AG08396 (cell line): ENCODE measurements around the gene SSH2.
"Not testable (repeated sequence)": the region's sequence is repeated elsewhere in the genome, so short reads cannot be mapped to it uniquely, and the experiment has no call there.

Experiments
- DNase-seq: peaks from one replicate; pipeline ENCODE4 v3.0.0; 2012; ENCODE audit warnings: low spot score, mixed read lengths

Gene SSH2

DNA sequence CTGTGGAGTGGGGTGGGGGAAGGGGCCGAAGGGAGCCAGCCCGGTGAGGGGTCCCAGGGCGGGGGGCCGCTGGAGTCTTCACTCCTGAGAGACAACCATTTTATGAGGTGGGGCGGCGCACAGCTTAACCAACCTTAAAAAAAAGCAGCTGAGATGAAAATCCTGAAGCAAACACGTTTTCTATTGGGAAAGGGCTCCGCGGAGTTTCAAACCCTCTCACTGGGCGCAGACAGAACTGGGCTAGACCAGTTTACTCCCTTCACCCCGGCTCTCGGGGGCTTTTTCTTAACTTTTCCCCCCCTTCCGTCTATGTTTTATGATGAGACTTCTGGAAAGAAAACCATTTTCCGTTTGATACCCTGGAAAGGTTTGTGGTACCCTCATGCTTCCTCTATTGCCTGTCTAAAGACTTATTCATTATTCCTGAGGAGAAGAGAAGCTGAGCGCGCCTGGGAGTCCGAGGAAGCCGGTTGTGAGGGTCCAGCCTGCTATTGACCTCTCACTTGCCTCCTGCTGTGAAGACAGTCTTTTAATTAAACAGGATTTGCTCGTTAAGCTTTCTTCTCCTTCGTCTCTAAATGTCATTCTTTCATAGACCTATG lies 482 bp upstream of the SSH2 start:
- peak; percentile 10 for DNase-seq

DNA sequence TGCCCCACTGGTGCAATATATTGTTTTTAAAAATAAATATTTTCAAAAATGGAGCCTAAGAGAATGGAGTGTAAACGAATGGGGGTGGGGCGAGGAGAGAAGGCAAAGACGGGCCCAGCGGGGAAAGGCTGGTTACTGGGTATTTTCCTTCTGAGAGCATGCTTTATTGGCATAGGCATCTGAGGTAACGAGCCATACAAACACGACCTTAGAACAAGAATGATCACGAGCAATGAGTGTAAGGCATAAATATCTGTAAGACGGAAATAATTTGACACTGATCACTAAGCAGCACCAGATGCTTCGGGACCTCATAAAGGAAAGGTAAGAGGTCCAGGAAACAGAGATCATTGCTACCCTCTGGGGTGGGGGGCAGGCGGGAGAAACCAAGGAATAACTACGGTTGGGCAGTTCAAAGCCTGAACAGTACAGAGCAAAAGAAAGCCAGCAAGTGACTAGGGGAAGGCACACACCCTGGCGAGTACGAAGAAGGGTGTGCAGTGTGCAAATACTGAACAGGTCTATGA lies 959 bp downstream of the SSH2 start:
- peak; percentile 12 for DNase-seq

DNA sequence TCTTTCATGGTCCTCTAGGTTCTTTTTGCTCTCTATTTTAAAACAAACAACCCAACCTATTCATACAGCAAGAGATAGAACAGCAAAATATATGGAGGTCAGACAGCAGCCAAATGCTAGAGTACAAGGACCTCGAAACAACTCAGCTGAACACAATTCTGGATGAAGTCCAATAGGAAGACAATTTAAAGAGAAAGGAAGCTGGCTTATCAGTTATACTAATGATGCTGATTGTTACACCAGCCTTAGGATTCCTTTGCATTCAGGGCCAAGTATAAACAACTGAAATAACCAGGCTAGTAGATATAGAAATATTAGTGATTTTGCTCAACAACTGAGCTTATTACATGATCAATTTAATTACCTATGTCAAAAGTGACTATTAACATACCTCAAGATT lies 2.5 kb downstream of the SSH2 start:
- no peak for DNase-seq

DNA sequence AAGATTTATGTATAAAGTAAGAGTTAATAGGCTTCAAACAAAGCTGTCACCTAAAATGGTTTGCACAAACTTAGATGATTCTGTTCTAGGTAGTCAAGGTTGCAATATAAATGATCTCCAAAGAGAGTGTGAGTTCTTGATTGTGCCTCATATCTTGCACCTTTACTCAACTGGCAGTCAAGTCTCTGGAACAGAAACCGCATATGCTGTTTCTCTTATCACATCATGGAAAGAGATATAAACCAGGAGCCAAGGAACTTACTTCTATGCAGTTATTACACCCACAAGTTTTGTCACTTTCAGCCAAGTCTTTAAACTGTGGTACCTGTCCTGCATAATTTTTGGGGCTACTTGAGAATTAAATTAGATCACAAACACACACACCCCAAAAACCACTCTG lies 5.2 kb downstream of the SSH2 start:
- DNase-seq: no peak

DNA sequence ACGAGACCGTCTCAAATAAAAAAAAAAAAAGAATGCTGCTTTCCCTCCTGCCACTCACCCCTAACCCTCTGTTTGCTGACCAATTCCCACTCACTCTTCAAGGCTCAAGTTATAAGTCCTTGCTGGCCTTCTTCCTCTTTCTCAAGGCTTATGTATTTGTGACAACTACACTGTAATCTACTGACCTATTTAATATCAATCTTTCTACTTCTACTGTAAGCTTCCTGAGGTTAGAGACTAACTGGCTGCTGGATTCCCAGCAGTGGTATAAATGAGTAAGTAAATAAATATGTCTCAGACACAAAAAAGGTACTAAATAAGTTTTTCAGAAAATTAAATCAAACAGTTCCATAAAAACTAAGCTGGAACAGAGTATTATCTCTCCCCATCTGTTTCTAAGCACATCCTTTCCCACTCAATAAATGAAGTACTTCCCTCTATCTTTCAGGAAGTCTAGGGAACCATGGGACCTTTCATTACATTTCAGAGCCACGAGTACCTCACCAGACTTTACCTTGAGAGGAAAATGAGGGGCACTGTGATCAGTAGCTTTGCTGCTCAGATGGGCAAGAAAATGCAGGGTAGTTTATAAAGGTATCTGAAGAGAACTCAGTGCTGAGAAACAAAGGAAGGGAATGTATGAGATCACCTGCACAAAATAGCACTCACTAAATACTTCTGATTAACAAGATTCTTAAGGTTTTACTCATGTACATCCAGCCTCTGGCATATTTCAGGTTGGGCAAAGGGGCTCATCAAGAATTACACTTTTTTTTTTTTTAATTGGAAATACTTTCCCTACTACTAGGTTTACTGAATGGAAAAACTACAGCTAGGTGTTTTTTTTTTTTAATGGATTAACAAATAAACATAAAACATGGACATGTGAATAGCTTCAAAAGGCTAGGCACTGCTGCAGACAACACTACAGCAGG lies 10.8 kb downstream of the SSH2 start:
- DNase-seq: peak; percentile 10

DNA sequence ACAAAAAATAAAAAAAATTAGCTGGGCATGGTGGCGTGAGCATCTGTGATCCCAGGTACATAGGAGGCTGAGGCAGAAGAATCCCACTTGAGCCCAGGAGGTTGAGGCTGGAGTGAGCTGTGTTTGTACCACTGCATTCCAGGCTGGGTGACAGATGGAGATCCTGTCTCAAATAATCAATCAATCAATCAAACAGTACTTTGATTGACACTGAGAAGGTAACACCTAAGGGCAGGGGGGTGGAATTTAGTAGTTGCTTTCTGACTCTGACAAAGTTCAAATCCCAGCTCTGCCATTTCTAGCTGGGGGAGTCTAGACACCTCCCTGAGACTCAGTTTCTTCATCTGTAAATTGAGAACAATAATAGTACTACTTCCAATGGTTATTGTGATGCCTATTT lies 12.0 kb downstream of the SSH2 start:
- DNase-seq: no peak

DNA sequence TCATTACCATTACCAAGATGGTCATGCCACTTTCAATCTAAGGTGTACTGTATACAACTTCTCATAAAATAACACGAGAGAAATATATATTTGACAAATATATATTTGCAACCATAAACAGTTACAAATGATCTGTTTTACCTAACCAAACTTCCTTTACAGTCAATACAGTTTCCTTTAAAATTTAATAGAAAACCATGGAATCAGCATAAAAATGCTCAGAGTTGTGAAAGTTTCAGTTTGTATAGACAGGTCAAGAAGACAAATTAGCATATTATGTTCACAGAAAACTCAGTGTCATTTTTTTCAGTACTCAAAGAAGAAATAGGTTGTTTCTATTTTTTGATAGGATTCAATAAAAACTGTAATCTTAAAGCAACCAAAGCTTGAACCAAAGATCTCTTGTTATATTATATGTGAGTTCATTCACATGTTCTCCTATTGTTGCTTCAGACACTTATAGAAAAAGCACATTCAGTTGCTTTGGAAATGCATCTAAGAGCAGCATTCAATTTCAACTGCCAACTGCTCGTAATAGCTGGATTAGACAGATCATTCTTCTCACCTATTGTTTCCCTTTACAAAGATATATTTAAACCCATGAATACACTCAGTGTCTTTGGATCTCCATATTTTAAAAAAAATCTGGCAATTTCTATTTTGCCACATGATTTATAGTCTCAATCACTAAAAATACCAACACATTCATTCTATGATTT lies 15.1 kb downstream of the SSH2 start:
- no peak for DNase-seq

DNA sequence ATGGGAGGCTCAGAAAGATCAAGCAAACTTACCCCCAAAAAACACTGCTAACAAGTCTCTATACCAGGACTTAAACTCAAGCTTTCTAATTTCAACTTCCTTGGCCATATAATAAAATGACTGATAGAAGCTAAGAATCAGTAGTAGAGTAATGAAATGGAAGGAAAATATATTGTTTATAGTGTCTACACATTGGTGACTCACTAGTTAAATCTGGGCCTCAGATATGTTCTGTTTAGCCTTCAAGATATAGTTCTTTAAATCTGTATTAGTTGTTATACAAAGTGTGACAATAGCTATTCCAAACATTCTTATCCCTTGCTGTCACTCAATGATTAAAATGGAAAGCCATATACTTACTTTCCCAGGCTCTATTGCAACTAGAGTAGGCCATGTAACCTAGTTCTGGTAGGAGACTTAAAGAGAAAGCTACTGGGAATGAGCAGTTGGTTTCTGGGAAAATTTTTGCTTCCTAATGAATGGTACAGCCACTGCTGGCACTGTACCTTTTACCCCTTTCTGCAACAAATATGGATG lies 18.3 kb downstream of the SSH2 start:
- no peak for DNase-seq

DNA sequence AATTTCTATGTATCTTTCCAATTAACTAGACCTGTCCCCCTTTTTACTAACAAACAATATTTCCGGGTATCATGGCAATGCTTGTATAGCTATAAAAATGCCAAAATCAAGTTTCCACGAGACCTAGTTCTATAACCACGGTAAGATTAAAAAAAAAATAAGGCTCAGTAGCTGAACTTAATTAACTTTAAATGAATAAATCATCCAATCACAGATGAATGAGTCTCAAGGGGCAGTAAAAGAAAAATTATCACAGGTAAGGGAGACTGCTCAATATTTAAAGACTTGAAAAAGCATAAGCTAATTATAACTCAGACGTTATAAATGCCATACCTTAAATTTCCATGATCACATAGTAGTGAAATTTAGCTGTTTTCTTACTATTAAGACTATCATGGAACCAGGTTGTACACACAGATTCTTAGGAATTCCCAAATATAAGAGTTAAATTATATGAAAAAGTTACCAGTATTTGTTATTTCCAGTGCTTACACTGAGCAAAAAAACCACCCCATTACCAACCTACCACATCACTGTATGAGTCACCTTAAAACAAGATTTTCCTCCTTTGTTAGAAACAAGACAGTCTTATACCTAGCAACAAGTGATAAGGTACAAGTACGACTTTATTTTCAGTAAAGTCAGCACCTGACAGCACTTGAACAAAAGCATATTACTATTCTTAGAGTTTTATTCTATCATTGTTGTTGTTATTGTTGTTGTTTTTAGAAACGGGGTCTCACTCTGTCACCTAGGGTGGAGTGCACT lies 20.6 kb downstream of the SSH2 start:
- DNase-seq: no peak

DNA sequence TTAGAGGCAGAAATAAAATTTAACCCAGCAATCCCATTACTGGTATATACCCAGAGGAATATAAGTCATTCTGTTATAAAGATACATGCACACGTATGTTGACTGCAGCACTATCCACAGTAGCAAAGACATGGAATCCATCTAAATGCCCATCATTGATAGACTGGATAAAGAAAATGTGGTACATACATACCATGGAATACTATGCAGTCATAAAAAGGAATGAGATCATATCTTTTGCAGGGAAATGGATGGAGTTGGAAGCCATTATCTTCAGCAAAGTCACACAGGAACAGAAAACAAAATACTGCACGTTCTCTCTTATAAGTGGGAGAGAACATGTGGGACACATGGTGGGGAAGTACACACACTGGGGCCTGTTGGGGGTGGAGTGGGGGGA lies 23.1 kb downstream of the SSH2 start:
- DNase-seq: no peak

DNA sequence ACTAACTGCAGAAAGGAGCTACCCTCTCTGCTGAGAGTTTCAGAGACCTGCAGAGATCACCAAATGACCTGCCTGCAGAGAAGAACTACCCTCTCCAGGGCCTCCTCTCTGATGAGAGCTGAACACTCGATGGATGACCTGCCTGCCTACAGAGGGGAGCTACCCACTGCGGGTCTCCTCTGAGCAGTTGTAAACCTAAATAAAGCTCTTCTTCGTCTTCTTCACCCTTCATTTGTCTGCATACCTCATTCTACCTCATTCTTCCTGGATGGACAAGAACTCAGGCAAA lies 24.2 kb downstream of the SSH2 start:
- DNase-seq: no peak

DNA sequence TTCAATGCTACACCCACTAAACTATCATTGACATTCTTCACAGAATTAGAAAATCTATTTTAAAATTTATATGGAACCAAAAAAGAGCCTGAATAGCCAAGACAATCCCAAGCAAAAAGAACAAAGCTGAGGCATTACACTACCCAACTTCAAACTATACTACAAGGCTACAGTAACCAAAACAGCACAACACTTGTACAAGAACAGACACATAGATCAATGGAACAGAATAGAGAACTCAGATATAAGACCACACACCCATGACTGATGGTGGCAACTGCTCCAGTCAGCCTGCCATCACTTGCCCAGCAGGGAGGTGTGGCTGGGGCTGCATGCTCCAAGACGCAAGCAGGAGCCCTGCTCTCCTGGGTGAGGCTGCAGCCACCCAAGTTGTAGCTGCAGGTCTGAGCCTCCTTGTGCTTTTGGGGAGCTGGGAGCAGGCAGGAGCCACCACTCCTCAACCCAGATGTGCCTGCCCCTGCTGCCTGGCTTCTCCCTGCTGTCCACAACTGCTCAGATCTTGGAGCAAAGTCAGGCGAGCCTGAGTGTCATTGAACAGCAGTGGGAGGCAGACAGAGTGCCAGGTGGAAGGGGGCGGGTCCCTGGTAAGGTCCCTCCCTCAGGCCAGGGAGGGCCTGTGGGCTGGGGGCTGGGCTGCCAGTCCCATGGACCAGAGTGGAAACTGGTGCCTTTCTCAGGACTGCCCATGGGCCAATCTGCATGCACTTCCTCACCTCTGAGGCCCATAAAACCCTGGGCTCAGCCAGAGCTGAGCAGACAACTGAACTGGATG lies 24.7 kb downstream of the SSH2 start:
- no peak for DNase-seq

DNA sequence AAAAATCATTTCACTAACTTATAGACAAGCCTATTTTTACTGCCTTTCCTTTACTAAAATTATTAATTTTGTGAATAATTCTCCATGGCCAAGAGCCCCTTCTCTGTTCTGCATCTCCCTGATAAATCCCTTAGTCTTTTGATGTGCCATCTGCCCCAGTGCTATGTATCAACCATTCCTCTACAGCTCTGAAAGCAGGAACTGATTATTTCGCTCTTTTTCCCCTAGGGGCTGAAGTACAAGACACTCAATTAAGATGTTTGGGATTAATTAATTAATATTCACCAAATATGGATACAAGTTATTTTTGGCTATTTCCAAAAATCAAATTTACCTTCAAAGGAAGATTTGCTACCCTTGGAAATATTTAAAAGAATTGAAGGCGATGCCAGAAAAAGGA lies 26.6 kb downstream of the SSH2 start:
- DNase-seq: no peak

DNA sequence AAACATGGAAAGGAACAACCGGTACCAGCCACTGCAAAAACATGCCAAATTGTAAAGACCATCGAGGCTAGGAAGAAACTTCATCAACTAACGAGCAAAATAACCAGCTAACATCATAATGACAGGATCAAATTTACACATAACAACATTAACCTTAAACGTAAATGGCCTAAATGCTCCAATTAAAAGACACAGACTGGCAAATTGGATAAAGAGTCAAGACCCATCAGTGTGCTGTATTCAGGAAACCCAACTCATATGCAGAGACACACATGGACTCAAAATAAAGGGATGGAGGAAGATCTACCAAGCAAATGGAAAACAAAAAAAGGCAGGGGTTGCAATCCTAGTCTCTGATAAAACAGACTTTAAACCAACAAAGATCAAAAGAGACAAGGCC lies 32.9 kb downstream of the SSH2 start:
- DNase-seq: not testable (repeated sequence)

DNA sequence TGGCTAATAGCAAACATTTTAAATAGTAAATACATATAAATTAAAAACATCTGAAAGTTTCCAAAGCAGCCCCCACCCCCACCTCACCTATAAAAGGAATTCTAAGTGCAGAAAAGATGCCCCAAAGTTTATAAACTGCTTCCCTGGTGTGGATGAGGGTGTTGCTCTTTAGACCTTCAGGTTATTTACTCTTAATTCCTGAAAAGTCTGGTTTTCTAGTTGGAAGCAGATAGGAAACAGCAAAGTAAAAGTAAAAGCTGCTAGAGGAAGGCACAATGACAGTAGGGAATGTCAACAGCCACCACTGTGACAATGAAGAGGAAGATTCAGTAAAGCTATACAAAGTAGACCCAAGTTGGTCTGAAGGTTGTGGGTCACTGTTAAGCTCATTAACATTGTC lies 37.8 kb downstream of the SSH2 start:
- DNase-seq: no peak

DNA sequence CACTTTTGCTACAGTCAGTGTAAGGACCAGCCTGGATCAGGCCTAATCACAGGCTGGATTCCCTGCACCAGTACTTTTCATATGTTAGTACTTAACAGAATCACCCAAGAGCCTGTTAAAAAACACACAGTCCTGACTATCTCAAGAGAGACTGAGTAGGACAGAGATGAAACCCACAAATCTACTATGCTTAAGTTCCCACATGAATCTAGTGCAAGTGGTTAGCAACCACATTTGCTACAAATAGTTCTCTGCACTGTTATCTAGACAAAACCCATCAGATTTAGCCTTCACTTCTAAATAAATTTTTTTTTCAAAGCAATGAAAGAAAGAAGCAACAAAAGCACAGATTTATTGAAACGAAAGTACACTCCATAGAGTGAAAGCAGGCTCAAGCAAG lies 38.9 kb downstream of the SSH2 start:
- no peak for DNase-seq

DNA sequence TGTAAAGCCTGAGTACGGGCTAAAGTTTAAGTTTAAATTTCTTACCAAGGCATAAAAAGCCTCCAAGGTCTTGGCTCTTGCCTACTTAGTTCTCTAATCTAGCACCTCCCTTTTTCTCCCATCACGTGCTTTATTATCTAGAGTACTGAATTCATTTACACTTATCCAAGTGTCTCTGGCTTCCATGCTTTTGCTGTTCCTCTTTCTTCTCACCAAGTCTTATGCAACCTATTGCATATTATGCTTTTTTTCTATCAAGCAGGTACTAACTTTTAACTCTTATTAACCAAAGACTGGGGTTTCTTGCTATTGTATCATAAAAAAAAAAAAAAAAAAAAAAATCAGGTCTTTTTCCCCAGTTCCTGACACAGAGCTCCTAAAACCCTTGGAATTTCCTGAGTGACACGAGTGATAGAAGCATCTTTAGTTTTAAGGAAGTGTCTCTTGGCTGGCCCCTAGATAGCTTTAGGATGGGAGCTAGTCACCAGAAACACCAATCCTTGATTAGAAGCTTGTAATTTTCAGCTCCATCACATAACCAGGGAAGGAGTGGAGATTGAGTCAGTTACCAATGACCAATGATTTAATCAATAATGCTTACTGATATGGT lies 44.9 kb downstream of the SSH2 start:
- DNase-seq: no peak

DNA sequence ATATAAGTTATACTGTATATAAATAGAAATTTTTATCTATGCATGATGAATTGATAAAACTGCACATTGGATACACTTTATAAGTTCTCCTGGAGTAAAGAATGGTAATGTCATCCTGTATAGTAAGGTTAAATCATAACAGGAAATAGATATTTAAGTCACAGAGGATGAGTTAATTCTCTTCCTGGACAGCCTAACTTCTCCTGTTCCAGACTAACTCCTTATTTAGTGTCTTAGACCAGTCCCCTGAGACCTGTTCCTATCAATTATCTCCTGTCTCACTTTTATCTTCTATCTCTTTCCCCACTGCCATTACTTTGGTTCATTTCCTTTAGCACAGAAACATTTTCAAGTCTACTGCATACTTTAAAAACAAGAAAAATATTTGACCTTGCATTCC lies 46.5 kb downstream of the SSH2 start:
- DNase-seq: no peak

DNA sequence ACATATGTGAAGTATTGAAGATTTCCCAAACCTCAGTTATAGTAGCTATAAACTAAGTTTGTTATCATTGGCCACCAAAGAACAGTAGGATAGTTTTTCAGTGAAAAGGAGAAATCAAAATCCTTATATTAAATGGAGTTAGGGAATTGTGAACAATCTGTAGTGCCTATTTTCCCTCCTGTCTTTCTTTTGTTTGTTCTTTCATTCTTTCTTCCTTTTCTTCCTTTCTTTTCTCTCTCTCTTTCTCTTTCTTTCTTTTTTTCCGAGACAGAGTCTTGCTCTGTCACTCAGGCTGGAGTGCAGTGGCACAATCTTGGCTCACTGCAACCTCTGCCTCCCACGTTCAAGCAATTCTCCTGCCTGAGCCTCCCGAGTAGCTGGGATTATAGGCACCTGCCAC lies 48.8 kb downstream of the SSH2 start:
- DNase-seq: no peak

DNA sequence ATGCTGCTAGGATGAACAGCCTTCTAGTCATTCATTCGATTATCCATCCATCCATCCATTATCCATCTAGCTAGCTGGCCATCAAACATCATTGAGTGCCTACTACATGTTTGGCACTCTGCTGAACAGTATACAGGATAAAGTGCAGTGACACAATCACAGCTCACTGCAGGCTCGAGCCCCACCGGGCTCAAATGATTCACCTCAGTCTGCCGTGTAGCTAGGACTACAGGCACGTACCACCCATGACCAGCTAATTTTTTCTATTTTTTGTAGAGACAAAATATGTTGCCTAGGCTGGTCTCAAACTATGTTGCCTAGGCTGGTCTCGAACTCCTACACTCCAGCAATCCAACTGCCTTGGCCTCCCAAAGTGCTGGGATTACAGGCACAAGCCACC lies 50.0 kb downstream of the SSH2 start:
- DNase-seq: no peak
